EH (cell line): ENCODE results near the gene HSPA8.
A peak's percentile ranks its signal among the peaks of the same experiment; 100 is the strongest.
"Not testable (repeated sequence)": the region's sequence is repeated elsewhere in the genome, so short reads cannot be mapped to it uniquely, and the experiment has no call there.

Experiments used
- DNase-seq: peaks from one replicate; pipeline ENCODE4 v3.0.0-alpha.2; 2015; ENCODE audit warnings: low read depth

The HSPA8 gene

GRCh38 chr11:123072332-123072761, 10.4 kb upstream of the HSPA8 start:
- no peak for DNase-seq

GRCh38 chr11:123069908-123070821, 8.2 kb upstream of the HSPA8 start:
- no peak for DNase-seq

GRCh38 chr11:123065621-123066020, 3.7 kb upstream of the HSPA8 start:
- DNase-seq = peak; percentile 34

- no peak for DNase-seq
Measured at GRCh38 chr11:123063826-123064657, 2.1 kb upstream of the HSPA8 start.

- DNase-seq = peak; percentile 67
Measured at GRCh38 chr11:123062892-123063825, 1.2 kb upstream of the HSPA8 start.

- DNase-seq = peak; percentile 100
Measured at GRCh38 chr11:123062158-123062891, 389 bp upstream of the HSPA8 start.

- peak; percentile 32 for DNase-seq
Measured at GRCh38 chr11:123060277-123061000, 1.5 kb downstream of the HSPA8 start.

- not testable (repeated sequence) for DNase-seq
Measured at GRCh38 chr11:123059041-123059920, 2.7 kb downstream of the HSPA8 start.

GRCh38 chr11:123057661-123058305, 4.2 kb downstream of the HSPA8 start:
- DNase-seq = peak; percentile 31

- no peak for DNase-seq
Measured at GRCh38 chr11:123056835-123057491, 5.0 kb downstream of the HSPA8 start.

GRCh38 chr11:123055191-123055901, 6.6 kb downstream of the HSPA8 start:
- DNase-seq = no peak

- peak; percentile 78 for DNase-seq
Measured at GRCh38 chr11:123054301-123055065, 7.5 kb downstream of the HSPA8 start.

- DNase-seq = no peak
Measured at GRCh38 chr11:123052901-123053721, 8.8 kb downstream of the HSPA8 start.

- no peak for DNase-seq
Measured at GRCh38 chr11:123051634-123052033, 10.3 kb downstream of the HSPA8 start.

GRCh38 chr11:123051146-123051545, 10.8 kb downstream of the HSPA8 start:
- no peak for DNase-seq

GRCh38 chr11:123047947-123048293, 14.0 kb downstream of the HSPA8 start:
- DNase-seq = no peak
